ACC112 (cell line): ENCODE results near the gene HGS.

Experiments
- H2AFZ ChIP-seq: fragments of 200-600 bp; sonication (generic); one replicate; pipeline ENCODE4 v1.6.0; 2017; ENCODE audit warnings: antibody characterized with exemption, low read length; ENCODE audit not compliant: unreplicated experiment
- H3K27ac ChIP-seq: fragments of 200-600 bp; sonication (generic); 2 replicates; pipeline ENCODE4 v1.5.1; 2014; ENCODE audit warnings: low read depth, mild to moderate bottlenecking, antibody characterized with exemption, low read length, moderate library complexity
- H3K27me3 ChIP-seq: fragments of 200-600 bp; sonication (generic); 2 replicates; pipeline ENCODE4 v1.6.1; 2014; ENCODE audit warnings: mild to moderate bottlenecking, antibody characterized with exemption, low read length, moderate library complexity, mixed read lengths; ENCODE audit not compliant: insufficient read depth
- H3K36me3 ChIP-seq: fragments of 200-600 bp; sonication (generic); 2 replicates; pipeline ENCODE4 v1.6.1; 2016; ENCODE audit warnings: mild to moderate bottlenecking, antibody characterized with exemption, low read length, moderate library complexity, mixed read lengths; ENCODE audit not compliant: insufficient read depth
- H3K4me1 ChIP-seq: fragments of 200-600 bp; sonication (generic); one replicate; pipeline ENCODE4 v1.6.1; 2016; ENCODE audit warnings: low read length, mixed read lengths; ENCODE audit not compliant: insufficient read depth, unreplicated experiment, control insufficient read depth
- H3K4me3 ChIP-seq: fragments of 200-600 bp; sonication (generic); 2 replicates; pipeline ENCODE4 v1.5.1; 2014; ENCODE audit warnings: mild to moderate bottlenecking, low read depth, low read length
- H3K79me2 ChIP-seq: fragments of 200-600 bp; sonication (generic); one replicate; pipeline ENCODE4 v1.6.0; 2016; ENCODE audit warnings: low read length; ENCODE audit not compliant: control insufficient read depth, unreplicated experiment, insufficient read depth

Gene HGS

GRCh38 chr17:81696218-81696941, 12.6 kb downstream of the HGS start:
- Histone ChIP-seq H3K4me3 (no peak overlapping the region), H3K27ac (no peak overlapping the region), H3K79me2 (peaks cover 37% of the 10 kb centered on the region), H2AFZ (no peak overlapping the region), H3K4me1 (peaks cover 9% of the 10 kb centered on the region), H3K27me3 (no peaks in the 10 kb centered on the region), H3K36me3 (peaks cover 35% of the 10 kb centered on the region; the same call in 1 of the 2 replicates)

- peaks cover 31% of the 10 kb centered on the region; the same call in 1 of the 2 replicates for H3K36me3 ChIP-seq
Measured at GRCh38 chr17:81697261-81698044, 13.6 kb downstream of the HGS start.

GRCh38 chr17:81700353-81701287, 16.8 kb downstream of the HGS start:
- Histone ChIP-seq H3K27me3 (no peaks in the 10 kb centered on the region), H3K36me3 (peaks cover 29% of the 10 kb centered on the region; the same call in 1 of the 2 replicates), H3K79me2 (peaks cover 50% of the 10 kb centered on the region), H3K4me1 (peaks cover 24% of the 10 kb centered on the region), H3K27ac (no peak overlapping the region), H3K4me3 (peak overlapping the region; percentile 86; the same call in 1 of the 2 replicates), H2AFZ (no peak overlapping the region)

More at GRCh38 chr17:81697261-81698044, 13.6 kb downstream of the HGS start:
- H3K79me2 ChIP-seq: peaks cover 39% of the 10 kb centered on the region
- H3K27ac ChIP-seq: no peak overlapping the region
- H3K4me3 ChIP-seq: no peak overlapping the region
- peaks cover 18% of the 10 kb centered on the region for H3K4me1 ChIP-seq
- no peak overlapping the region for H2AFZ ChIP-seq
- H3K27me3 ChIP-seq: no peaks in the 10 kb centered on the region

- Histone ChIP-seq H3K27ac (peak overlapping the region; percentile 23; the same call in 1 of the 2 replicates), H2AFZ (no peak overlapping the region), H3K4me3 (peak overlapping the region; percentile 86)
Measured at GRCh38 chr17:81701288-81702071, 17.7 kb downstream of the HGS start.

GRCh38 chr17:81702934-81703746, 19.3 kb downstream of the HGS start, which contains the start of gene MRPL12:
MRPL12 (plus strand) TSS chr17:81703367; CDS start chr17:81703502, 135 bp downstream.
- Histone ChIP-seq H3K4me3 (peak within 1 kb of the TSS; percentile 86), H3K4me1 (peaks cover 24% of the 10 kb centered on the region), H3K27me3 (no peaks in the 10 kb centered on the region), H2AFZ (peak within 1 kb of the TSS; percentile 39), H3K36me3 (peaks cover 16% of the 10 kb centered on the region; the same call in 1 of the 2 replicates), H3K27ac (peak within 1 kb of the TSS; percentile 90), H3K79me2 (peaks cover 45% of the 10 kb centered on the region)

More at GRCh38 chr17:81701288-81702071, 17.7 kb downstream of the HGS start:
- peaks cover 26% of the 10 kb centered on the region; the same call in 1 of the 2 replicates for H3K36me3 ChIP-seq
- peaks cover 24% of the 10 kb centered on the region for H3K4me1 ChIP-seq
- H3K79me2 ChIP-seq: peaks cover 47% of the 10 kb centered on the region
- no peaks in the 10 kb centered on the region for H3K27me3 ChIP-seq

- peak overlapping the region; percentile 86 for H3K4me3 ChIP-seq
- H3K27ac ChIP-seq: peak overlapping the region; percentile 90
- H3K27me3 ChIP-seq: no peaks in the 10 kb centered on the region
- peaks cover 24% of the 10 kb centered on the region for H3K4me1 ChIP-seq
- no peak overlapping the region for H2AFZ ChIP-seq
- peaks cover 41% of the 10 kb centered on the region for H3K79me2 ChIP-seq
- H3K36me3 ChIP-seq: peaks cover 15% of the 10 kb centered on the region; the same call in 1 of the 2 replicates
Measured at GRCh38 chr17:81703747-81704654, 20.2 kb downstream of the HGS start.

- peaks cover 13% of the 10 kb centered on the region; the same call in 1 of the 2 replicates for H3K36me3 ChIP-seq
Measured at GRCh38 chr17:81705518-81706231, 21.9 kb downstream of the HGS start.

GRCh38 chr17:81706232-81706611, 22.4 kb downstream of the HGS start:
- Histone ChIP-seq H3K4me3 (no peak overlapping the region), H3K27ac (no peak overlapping the region), H3K79me2 (peaks cover 29% of the 10 kb centered on the region), H3K4me1 (peaks cover 28% of the 10 kb centered on the region), H2AFZ (no peak overlapping the region), H3K36me3 (peaks cover 9% of the 10 kb centered on the region; the same call in 1 of the 2 replicates), H3K27me3 (no peaks in the 10 kb centered on the region)

More at GRCh38 chr17:81705518-81706231, 21.9 kb downstream of the HGS start:
- H2AFZ ChIP-seq: no peak overlapping the region
- H3K4me1 ChIP-seq: peaks cover 28% of the 10 kb centered on the region
- H3K4me3 ChIP-seq: no peak overlapping the region
- H3K27ac ChIP-seq: no peak overlapping the region
- H3K27me3 ChIP-seq: no peaks in the 10 kb centered on the region
- peaks cover 34% of the 10 kb centered on the region for H3K79me2 ChIP-seq
